ENCODE results near the gene STK36.

The STK36 gene

DNA sequence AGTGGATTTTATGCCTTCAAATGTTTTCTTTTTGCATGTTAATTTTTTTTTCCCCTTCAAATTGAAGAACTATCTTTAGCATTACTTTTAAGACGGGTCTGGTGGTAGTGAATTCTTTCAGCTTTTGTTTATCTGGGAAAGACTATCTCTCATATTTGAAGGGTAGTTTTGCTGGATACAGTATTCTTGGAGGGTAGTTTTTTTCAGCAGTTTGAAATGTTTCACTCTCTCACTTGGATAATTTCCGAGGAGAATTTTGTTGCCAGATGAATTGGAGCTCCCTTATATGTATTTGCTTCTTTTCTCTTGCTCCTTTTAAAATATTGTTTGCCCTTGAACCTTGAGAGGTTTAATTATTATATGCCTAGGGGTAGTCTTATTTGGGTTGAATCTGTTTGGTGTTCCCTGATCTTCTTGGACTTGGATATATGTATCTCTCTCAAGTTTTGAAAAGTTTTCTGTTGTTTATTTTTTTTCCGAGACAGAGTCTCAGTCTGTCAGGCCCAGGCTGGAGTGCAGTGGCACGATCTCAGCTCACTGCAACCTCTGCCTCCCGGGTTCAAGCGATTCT is 54.2 kb downstream of the STK36 start:
- Histone ChIP-seq H3K4me1 (no peaks in the 10 kb centered on the region), H3K36me3 (peaks cover 49% of the 10 kb centered on the region), H3K9me3 (peaks cover 40% of the 10 kb centered on the region), H3K27me3 (no peaks in the 10 kb centered on the region), H3K9ac (no peak overlapping the region), H3K4me2 (no peak overlapping the region), H3K27ac (no peak overlapping the region), H4K20me1 (peaks cover 36% of the 10 kb centered on the region), H3K4me3 (no peak overlapping the region)
- no peak for TF ChIP-seq Cebpa-rat (IDR thresholded peaks at IDR 0.05)

DNA sequence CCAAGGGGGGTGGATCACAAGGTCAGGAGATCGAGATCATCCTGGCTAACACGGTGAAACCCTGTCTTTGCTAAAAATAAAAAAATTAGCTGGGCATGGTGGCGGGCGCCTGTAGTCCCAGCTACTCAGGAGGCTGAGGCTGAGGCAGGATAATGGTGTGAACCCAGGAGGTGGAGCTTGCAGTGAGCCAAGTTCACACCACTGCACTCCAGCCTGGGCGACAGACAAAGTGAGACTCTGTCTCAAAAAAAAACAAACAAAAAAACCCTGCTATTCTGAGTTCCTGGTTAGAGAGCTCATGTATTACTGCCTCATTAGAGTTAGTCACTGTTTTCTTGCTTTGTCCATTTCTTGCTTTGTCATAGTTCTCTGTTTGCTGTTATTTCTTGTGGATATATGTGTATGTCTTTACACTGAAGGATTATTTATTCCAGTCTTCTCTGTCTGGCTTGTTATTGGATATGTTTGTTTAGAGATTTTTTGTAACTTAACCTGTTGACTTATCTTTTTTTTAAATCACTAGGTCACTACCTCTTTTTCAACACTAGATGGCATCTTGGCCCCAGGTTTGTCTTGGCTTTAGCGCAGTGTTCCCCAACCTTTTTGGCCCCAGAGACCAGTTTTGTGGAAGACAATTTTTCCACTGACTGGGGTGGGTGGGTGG is 55.7 kb downstream of the STK36 start:
- Histone ChIP-seq H3K36me3 (peaks cover 50% of the 10 kb centered on the region), H4K20me1 (peaks cover 36% of the 10 kb centered on the region), H3K9ac (no peak overlapping the region), H3K27me3 (no peaks in the 10 kb centered on the region), H3K9me3 (peaks cover 40% of the 10 kb centered on the region), H3K27ac (no peak overlapping the region), H3K4me1 (no peaks in the 10 kb centered on the region), H3K4me3 (no peak overlapping the region), H3K4me2 (no peak overlapping the region)
- TF ChIP-seq Cebpa-rat (IDR thresholded peaks at IDR 0.05): no peak

DNA sequence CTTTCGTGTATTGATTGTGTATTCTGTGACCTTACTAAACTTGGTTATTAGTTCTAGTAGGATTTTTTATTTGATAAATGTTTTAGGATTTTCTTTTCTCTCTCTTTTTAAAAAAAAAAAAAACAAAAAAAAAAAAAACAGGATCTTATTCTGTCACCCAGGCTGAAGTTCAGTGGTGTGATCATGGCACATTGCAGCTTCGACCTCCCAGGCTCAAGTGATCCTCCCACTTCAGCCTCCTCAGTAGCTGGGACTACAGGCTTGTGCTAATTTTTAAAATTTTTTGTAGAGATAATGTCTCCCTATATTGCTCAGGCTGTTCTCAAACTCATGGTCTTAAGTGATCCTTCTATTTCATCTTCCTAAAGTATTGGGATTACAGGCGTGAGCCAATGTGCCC is 57.8 kb downstream of the STK36 start:
- Histone ChIP-seq H3K27me3 (no peaks in the 10 kb centered on the region), H4K20me1 (peaks cover 44% of the 10 kb centered on the region), H3K4me1 (no peaks in the 10 kb centered on the region), H3K27ac (no peak overlapping the region), H3K36me3 (peaks cover 61% of the 10 kb centered on the region), H3K4me3 (no peak overlapping the region), H3K9ac (no peak overlapping the region), H3K4me2 (no peak overlapping the region), H3K9me3 (peaks cover 35% of the 10 kb centered on the region)
- TF ChIP-seq Cebpa-rat (IDR thresholded peaks at IDR 0.05): no peak

DNA sequence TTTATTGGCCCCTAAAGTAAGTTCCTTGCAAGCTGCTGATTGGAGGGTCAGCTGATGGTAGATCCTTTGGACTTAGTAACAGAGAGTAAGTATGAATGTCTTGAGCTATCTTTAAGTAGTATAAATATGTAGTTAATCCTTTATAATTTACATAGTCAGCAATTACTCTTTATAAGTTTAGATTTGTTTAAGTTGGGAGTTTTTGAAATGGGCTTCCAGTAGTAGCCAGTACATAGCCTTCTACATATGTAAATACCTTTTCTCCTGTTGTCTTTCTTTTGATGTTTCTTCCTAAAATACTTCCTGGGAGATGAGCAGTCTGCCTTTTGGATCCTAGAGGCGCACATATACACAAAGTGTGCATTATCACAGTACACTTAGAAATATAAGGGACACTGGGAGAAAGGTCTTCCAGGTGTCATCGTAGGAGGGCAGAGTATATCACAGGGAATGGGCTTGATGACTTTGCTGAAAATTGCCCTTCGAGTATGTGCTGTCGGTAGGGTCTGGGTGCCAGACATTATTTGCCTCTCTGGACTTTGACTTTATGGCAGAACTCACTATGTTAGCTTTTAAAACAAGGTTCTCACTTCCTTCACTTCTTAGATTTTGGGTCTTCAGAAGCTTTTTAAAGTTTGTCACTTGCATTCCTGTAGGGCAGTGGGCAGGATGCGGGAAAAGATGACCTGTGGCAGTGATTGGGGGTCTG is 60.3 kb downstream of the STK36 start:
- TF ChIP-seq Cebpa-rat (IDR thresholded peaks at IDR 0.05): no peak
- H3K4me1 ChIP-seq: no peaks in the 10 kb centered on the region
- H4K20me1 ChIP-seq: peaks cover 69% of the 10 kb centered on the region
- peaks cover 55% of the 10 kb centered on the region for H3K36me3 ChIP-seq
- no peak overlapping the region for H3K4me2 ChIP-seq
- no peak overlapping the region for H3K27ac ChIP-seq
- no peak overlapping the region for H3K9ac ChIP-seq
- H3K27me3 ChIP-seq: no peaks in the 10 kb centered on the region
- H3K9me3 ChIP-seq: peaks cover 10% of the 10 kb centered on the region
- no peak overlapping the region for H3K4me3 ChIP-seq

DNA sequence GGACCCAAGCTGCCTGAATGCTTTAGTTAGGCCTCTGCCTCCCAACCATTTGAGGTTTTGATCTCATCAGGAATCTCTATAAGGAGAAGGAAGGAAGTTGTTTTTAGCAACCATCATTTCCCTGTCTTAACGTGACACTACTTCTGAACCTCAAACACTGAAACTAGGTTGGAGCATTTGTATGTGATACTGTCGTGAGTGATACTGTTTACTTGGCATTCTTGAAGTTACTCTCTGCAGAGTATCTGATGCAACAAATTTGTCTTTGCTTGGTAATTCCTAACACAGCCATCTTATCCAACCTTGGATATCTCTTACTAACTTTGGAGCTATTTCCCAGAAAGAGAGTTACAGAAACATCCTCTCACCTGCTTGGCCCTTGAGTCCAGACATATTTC is 60.9 kb downstream of the STK36 start:
- H3K9ac ChIP-seq: no peak overlapping the region
- H3K9me3 ChIP-seq: peaks cover 4% of the 10 kb centered on the region; the same call in 1 of the 2 replicates
- no peak overlapping the region for H3K4me2 ChIP-seq
- TF ChIP-seq Cebpa-rat (IDR thresholded peaks at IDR 0.05): no peak
- H3K27ac ChIP-seq: no peak overlapping the region
- H3K36me3 ChIP-seq: peaks cover 55% of the 10 kb centered on the region
- no peak overlapping the region for H3K4me3 ChIP-seq
- peaks cover 74% of the 10 kb centered on the region for H4K20me1 ChIP-seq
- H3K4me1 ChIP-seq: no peaks in the 10 kb centered on the region
- H3K27me3 ChIP-seq: no peaks in the 10 kb centered on the region

DNA sequence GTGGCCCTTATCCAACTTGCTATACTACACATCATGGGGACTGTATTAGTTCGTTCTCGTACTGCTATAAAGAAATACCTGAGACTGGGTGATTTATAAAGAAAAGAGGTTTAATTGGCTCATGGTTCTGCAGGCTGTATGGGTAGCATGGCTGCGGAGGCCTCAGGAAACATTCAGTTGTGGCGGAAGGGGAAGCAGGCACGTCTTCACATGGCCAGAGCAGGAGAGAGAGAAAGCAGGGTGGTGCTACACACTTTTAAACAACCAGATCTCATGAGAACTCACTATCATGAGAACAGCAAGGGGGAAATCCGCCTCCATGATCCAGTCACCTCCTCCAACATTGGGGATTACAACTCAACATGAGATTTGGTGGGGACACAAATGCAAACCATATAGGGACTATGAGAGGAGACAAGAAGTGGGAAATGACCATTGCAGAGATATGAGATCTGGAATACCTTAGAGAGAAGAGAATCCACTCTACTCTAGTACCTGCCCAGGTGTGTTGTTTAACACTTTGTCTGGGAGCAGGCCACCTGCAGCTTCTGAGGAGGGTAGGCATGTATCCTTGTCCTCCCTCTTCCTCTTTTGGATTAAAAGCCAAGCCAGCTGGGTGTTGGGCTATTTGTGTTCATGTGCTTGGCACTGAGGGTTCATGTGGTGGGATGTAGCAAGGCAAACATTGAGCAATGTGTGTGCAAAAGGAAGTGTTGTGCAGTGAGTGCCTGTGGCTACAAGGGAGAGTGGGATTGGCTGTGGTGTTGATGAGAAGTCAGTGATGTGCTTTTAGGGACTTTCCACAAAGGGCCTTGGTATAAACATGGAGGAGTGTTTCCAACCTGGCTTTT is 61.5 kb downstream of the STK36 start:
- no peaks in the 10 kb centered on the region for H3K4me1 ChIP-seq
- H4K20me1 ChIP-seq: peaks cover 81% of the 10 kb centered on the region
- no peak for TF ChIP-seq Cebpa-rat (IDR thresholded peaks at IDR 0.05)
- H3K9me3 ChIP-seq: 0 out of 2 replicates have a peak, but pooled peaks cover 2% of the 10 kb centered on the region
- peaks cover 57% of the 10 kb centered on the region for H3K36me3 ChIP-seq
- no peak overlapping the region for H3K4me2 ChIP-seq
- H3K4me3 ChIP-seq: no peak overlapping the region
- no peak overlapping the region for H3K9ac ChIP-seq
- H3K27ac ChIP-seq: no peak overlapping the region
- no peaks in the 10 kb centered on the region for H3K27me3 ChIP-seq

DNA sequence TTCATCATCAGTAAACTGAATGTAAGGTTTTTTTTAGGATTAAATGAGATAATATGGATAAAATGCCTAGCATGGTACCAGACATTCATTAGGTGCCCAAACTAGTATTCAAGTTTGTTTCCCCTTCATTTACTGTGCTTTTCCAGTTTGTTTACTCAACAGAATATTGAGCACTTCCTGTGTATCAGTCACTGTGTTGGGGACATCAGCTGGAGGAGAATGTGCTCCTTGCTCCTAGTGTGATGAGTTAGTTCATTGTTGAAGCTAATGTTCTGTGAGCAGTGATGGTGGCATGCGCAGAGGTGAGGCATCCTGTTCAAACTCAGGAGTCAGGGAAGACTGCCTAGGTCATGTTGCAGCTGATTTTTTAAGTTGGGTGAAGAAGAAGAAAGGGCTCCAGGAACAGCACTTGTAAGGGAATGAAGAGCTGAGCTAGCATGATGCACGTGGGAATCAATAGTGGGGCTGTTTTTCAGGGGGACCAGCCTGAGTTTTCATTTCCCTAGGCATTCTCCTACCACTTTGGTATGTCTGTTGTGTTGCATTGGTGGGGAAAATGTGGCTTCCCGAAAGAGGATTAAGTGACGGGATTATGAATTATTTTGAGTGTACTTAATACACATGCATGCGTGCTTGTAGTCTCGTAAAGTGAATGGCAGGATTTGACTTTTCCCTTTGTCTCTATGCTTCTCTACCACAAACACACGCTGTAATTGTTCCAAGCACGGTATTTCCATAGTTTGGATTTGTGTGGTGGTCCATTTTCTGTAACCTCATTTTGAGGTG is 62.5 kb downstream of the STK36 start:
- H3K4me1 ChIP-seq: no peaks in the 10 kb centered on the region
- H3K27me3 ChIP-seq: no peaks in the 10 kb centered on the region
- no peak overlapping the region for H3K4me2 ChIP-seq
- no peak overlapping the region for H3K27ac ChIP-seq
- H4K20me1 ChIP-seq: peaks cover 91% of the 10 kb centered on the region
- peaks cover 57% of the 10 kb centered on the region for H3K36me3 ChIP-seq
- H3K9me3 ChIP-seq: no peaks in the 10 kb centered on the region
- no peak overlapping the region for H3K9ac ChIP-seq
- H3K4me3 ChIP-seq: no peak overlapping the region
- TF ChIP-seq Cebpa-rat (IDR thresholded peaks at IDR 0.05): no peak

DNA sequence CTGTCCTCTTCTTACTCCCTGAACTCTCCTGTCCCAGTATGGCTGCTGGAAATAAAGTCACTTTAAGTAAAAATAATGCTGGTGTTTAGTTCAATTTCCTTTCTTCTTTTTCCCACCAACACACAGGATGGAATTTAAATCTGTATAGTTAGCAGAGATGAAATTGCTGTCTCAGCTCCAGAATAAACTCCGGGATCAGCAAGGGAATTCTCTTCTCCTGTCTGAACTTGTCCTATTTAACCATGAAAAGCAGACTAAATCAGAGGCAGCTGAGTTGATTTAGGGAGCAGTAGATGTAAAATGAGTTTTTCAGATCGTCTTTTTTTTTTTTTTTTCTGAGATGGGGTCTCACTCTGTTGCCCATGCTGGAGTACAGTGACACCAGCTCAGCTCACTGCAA is 64.6 kb downstream of the STK36 start:
- no peak overlapping the region for H3K27ac ChIP-seq

DNA sequence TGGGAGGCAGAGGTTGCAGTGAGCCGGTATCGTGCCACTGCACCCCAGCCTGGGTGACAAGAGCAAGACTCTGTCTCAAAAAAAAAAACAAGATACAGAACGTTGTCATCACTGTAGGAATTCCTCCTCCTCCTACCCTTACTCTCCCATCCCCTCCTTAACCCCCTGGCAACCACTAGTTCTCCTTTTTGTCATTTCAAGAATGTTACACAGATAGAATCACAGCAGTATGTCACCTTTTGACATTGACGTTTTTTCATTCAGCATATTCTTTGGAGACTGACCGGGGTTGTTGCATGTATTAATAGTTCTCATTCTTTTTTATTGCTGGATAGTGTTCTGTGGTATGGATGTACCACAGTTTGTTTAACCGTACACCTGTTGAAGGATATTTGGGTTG is 71.2 kb downstream of the STK36 start:
- TF ChIP-seq Cebpa-rat (IDR thresholded peaks at IDR 0.05): no peak
- Histone ChIP-seq H3K4me1 (no peaks in the 10 kb centered on the region), H3K4me3 (no peak overlapping the region), H3K27me3 (no peaks in the 10 kb centered on the region), H3K9me3 (no peaks in the 10 kb centered on the region), H4K20me1 (peaks cover 13% of the 10 kb centered on the region; the same call in 1 of the 2 replicates), H3K36me3 (peaks cover 97% of the 10 kb centered on the region), H3K9ac (no peak overlapping the region), H3K27ac (no peak overlapping the region), H3K4me2 (no peak overlapping the region)

More for the DNA sequence above, 64.6 kb downstream of the STK36 start:
- Histone ChIP-seq H3K4me3 (no peak overlapping the region), H3K27me3 (no peaks in the 10 kb centered on the region), H3K4me2 (no peak overlapping the region), H3K9ac (no peak overlapping the region), H4K20me1 (peaks cover 78% of the 10 kb centered on the region), H3K4me1 (no peaks in the 10 kb centered on the region), H3K9me3 (no peaks in the 10 kb centered on the region), H3K36me3 (peaks cover 77% of the 10 kb centered on the region)
- no peak for TF ChIP-seq Cebpa-rat (IDR thresholded peaks at IDR 0.05)

Measured in BLaER1 (cell line).